OCI-LY1 (cell line): ENCODE data around the gene DGLUCY.

Experiments used
- H2AFZ ChIP-seq: fragments of 200-600 bp; sonication (generic), shearing (Covaris generic); 2 replicates; pipeline ENCODE4 v1.6.0; 2014; ENCODE audit warnings: antibody characterized with exemption, mild to moderate bottlenecking, low read length
- H3F3A ChIP-seq: fragments of 200-600 bp; sonication (generic), shearing (Covaris generic); 2 replicates; pipeline ENCODE4 v1.6.0; 2014; ENCODE audit warnings: mild to moderate bottlenecking, antibody characterized with exemption, low read length, moderate library complexity; ENCODE audit not compliant: insufficient read depth
- H3K27ac ChIP-seq: fragments of 200-600 bp; sonication (generic); 2 replicates; pipeline ENCODE4 v1.5.1; 2014; ENCODE audit warnings: low read length, mixed run types, mild to moderate bottlenecking, low read depth; ENCODE audit not compliant: poor library complexity, severe bottlenecking
- H3K27me3 ChIP-seq: fragments of 200-600 bp; sonication (generic); 2 replicates; pipeline ENCODE4 v1.6.0; 2014; ENCODE audit warnings: antibody characterized with exemption, mild to moderate bottlenecking, low read length, moderate library complexity; ENCODE audit not compliant: insufficient read depth
- H3K36me3 ChIP-seq: fragments of 200-600 bp; sonication (generic); 2 replicates; pipeline ENCODE4 v1.6.1; 2014; ENCODE audit warnings: mild to moderate bottlenecking, antibody characterized with exemption, low read length, moderate library complexity, mixed read lengths; ENCODE audit not compliant: insufficient read depth
- H3K4me1 ChIP-seq: fragments of 200-600 bp; sonication (generic); 2 replicates; pipeline ENCODE4 v1.5.1; 2014; ENCODE audit warnings: mild to moderate bottlenecking, low read length, moderate library complexity; ENCODE audit not compliant: insufficient read depth, severe bottlenecking
- H3K4me2 ChIP-seq: fragments of 200-600 bp; sonication (generic), shearing (Covaris generic); 2 replicates; pipeline ENCODE4 v1.6.1; 2014; ENCODE audit warnings: low read length
- H3K4me3 ChIP-seq: fragments of 200-600 bp; sonication (generic); 2 replicates; pipeline ENCODE4 v1.5.1; 2014; ENCODE audit warnings: low read length, low read depth, mild to moderate bottlenecking, mixed read lengths; ENCODE audit not compliant: poor library complexity, severe bottlenecking
- H3K79me2 ChIP-seq: fragments of 200-600 bp; shearing (Covaris generic); 2 replicates; pipeline ENCODE4 v1.6.1; 2016; ENCODE audit warnings: mixed run types, low read length, mixed read lengths; ENCODE audit not compliant: insufficient read depth
- H3K9ac ChIP-seq: fragments of 200-600 bp; sonication (generic), shearing (Covaris generic); 2 replicates; pipeline ENCODE4 v1.6.1; 2014; ENCODE audit warnings: mild to moderate bottlenecking, low read length, mixed read lengths
- H3K9me2 ChIP-seq: fragments of 200-600 bp; sonication (generic), shearing (Covaris generic); 2 replicates; pipeline ENCODE4 v1.6.1; 2014; ENCODE audit warnings: low read depth, mild to moderate bottlenecking, low read length, mixed read lengths
- H3K9me3 ChIP-seq: fragments of 200-600 bp; shearing (Covaris generic); 2 replicates; pipeline ENCODE4 v1.6.1; 2014; ENCODE audit warnings: low read length, mixed read lengths
- H4K20me1 ChIP-seq: fragments of 200-600 bp; sonication (generic), shearing (Covaris generic); 2 replicates; pipeline ENCODE4 v1.6.0; 2016; ENCODE audit warnings: mild to moderate bottlenecking, low read length; ENCODE audit not compliant: insufficient read depth
- EZH2 ChIP-seq: fragments of 200-600 bp; sonication (generic), shearing (Covaris generic); IDR thresholded peaks from 2 replicates; pipeline ENCODE4 v1.8.0; 2017; ENCODE audit warnings: borderline replicate concordance, mixed run types, mild to moderate bottlenecking, antibody characterized with exemption, low read length, moderate library complexity, mixed read lengths
- TF ChIP-seq, protein P1 (sequence below): fragments of 200-600 bp; sonication (generic), shearing (Covaris generic); IDR thresholded peaks from 2 replicates; pipeline ENCODE4 v1.5.1; 2017; ENCODE audit warnings: mild to moderate bottlenecking, antibody characterized with exemption, low read length, moderate library complexity, mixed read lengths

The DGLUCY gene

DNA sequence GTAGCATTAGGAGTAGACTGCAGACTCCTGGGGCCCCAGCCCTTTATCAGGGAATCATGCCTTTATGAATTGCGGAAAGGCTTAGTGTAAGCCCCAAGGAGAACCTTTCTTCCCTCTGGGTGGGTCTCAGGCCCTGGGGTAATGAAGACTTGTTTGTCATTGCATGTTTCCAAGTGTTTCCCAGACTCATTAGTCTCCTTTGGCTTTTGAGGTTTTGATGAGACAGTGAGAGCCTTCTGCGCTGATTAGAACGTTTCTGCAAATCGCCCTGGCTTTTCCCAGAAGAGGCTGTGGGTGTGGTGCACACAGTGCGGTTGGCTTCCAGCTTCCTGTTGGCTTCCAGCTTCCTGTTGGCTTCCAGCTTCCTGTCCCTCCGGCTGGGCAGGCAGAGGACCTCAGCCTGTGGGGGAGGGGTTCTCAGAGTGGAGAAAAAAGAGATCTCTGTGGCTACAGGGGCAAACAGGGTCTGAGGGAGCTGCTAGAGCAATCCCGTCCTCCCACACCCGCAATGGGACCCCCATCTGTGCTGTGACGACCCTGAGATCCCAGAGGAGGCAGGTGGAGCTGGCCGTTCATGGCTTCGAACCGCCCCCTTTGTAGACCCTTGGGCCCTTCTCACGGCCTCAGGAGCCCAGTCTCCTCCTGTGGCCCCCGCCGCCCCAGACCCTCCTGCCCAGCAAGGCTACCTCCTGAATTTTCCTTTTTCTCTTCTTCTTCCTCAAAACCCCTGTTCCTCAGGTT, 88.5 kb downstream of the DGLUCY start:
- H2AFZ ChIP-seq, result no peak overlapping the region
- TF ChIP-seq EZH2, result no peak

GRCh38 chr14:91204657-91205056, 90.8 kb downstream of the DGLUCY start:
- no peaks in the 10 kb centered on the region for H3K9me3 ChIP-seq
- no peak overlapping the region for H3K4me2 ChIP-seq
- H3K4me1 ChIP-seq, result no peaks in the 10 kb centered on the region
- H3K27me3 ChIP-seq, result no peaks in the 10 kb centered on the region
- no peak overlapping the region for H2AFZ ChIP-seq
- no peak overlapping the region for H3K9ac ChIP-seq
- H3F3A ChIP-seq, result no peaks in the 10 kb centered on the region
- H3K4me3 ChIP-seq, result no peak overlapping the region
- peaks cover 83% of the 10 kb centered on the region for H3K36me3 ChIP-seq
- TF ChIP-seq EZH2, result no peak
- TF ChIP-seq, protein P1, sequence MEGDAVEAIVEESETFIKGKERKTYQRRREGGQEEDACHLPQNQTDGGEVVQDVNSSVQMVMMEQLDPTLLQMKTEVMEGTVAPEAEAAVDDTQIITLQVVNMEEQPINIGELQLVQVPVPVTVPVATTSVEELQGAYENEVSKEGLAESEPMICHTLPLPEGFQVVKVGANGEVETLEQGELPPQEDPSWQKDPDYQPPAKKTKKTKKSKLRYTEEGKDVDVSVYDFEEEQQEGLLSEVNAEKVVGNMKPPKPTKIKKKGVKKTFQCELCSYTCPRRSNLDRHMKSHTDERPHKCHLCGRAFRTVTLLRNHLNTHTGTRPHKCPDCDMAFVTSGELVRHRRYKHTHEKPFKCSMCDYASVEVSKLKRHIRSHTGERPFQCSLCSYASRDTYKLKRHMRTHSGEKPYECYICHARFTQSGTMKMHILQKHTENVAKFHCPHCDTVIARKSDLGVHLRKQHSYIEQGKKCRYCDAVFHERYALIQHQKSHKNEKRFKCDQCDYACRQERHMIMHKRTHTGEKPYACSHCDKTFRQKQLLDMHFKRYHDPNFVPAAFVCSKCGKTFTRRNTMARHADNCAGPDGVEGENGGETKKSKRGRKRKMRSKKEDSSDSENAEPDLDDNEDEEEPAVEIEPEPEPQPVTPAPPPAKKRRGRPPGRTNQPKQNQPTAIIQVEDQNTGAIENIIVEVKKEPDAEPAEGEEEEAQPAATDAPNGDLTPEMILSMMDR, result no peak
- H3K27ac ChIP-seq, result no peak overlapping the region
- H3K79me2 ChIP-seq, result no peaks in the 10 kb centered on the region
- H4K20me1 ChIP-seq, result no peaks in the 10 kb centered on the region
- H3K9me2 ChIP-seq, result no peaks in the 10 kb centered on the region

More for the DNA sequence above, 88.5 kb downstream of the DGLUCY start:
- Histone ChIP-seq H3F3A (no peaks in the 10 kb centered on the region), H3K4me1 (no peaks in the 10 kb centered on the region), H3K27me3 (no peaks in the 10 kb centered on the region), H3K4me2 (no peak overlapping the region), H3K79me2 (no peaks in the 10 kb centered on the region), H3K4me3 (no peak overlapping the region), H3K9me3 (no peaks in the 10 kb centered on the region), H3K27ac (no peak overlapping the region), H3K9me2 (no peaks in the 10 kb centered on the region), H4K20me1 (no peaks in the 10 kb centered on the region), H3K36me3 (peaks cover 72% of the 10 kb centered on the region), H3K9ac (no peak overlapping the region)

- Histone ChIP-seq H3K27ac (no peak overlapping the region), H3K4me3 (no peak overlapping the region), H3K9ac (no peak overlapping the region), H3K79me2 (no peaks in the 10 kb centered on the region), H3F3A (no peaks in the 10 kb centered on the region), H3K27me3 (no peaks in the 10 kb centered on the region), H3K4me2 (no peak overlapping the region), H4K20me1 (no peaks in the 10 kb centered on the region), H3K4me1 (no peaks in the 10 kb centered on the region), H2AFZ (no peak overlapping the region), H3K36me3 (peaks cover 83% of the 10 kb centered on the region), H3K9me3 (no peaks in the 10 kb centered on the region), H3K9me2 (no peaks in the 10 kb centered on the region)
- TF ChIP-seq, protein P1, result no peak
- TF ChIP-seq EZH2, result no peak
These were observed 91.6 kb downstream of the DGLUCY start for GRCh38 chr14:91205459-91205858.

DNA sequence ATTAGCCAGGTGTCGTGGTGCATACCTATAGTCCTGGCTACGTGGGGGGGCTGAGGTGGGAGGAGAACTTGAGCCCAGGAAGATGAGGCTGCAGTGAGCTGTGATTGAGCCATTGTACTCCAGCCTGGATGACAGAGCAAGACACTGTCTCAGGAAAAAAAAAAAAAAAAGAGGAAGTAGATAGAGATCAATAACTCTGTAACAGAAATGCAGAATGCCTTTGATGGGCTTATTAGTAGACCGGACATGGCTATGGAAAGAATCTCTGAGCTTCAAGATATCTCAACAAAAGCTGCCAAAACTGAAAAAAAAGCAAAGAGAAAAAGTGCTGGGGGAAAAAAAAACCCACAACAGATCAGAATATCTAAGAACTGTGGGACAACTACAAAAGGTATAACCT, 93.1 kb downstream of the DGLUCY start:
- Histone ChIP-seq H3K4me1 (no peaks in the 10 kb centered on the region), H3F3A (no peaks in the 10 kb centered on the region), H3K27me3 (no peaks in the 10 kb centered on the region), H2AFZ (no peak overlapping the region), H4K20me1 (no peaks in the 10 kb centered on the region), H3K9me2 (no peaks in the 10 kb centered on the region), H3K36me3 (peaks cover 81% of the 10 kb centered on the region), H3K9ac (no peak overlapping the region), H3K9me3 (no peaks in the 10 kb centered on the region), H3K79me2 (no peaks in the 10 kb centered on the region), H3K4me2 (no peak overlapping the region), H3K27ac (no peak overlapping the region), H3K4me3 (no peak overlapping the region)
- TF ChIP-seq, protein P1, result no peak
- TF ChIP-seq EZH2, result no peak
